OCI-LY7 (cell line): ENCODE data around the gene ARHGEF25.

Source experiments
- CTCF ChIP-seq: fragments of 200-600 bp; sonication (generic); conservative IDR thresholded peaks from 2 replicates; pipeline ENCODE4 v1.5.1; 2014; ENCODE audit warnings: mild to moderate bottlenecking, antibody characterized with exemption, low read length, moderate library complexity, mixed read lengths
- EZH2phosphoT487 ChIP-seq: fragments of 200-600 bp; sonication (generic); IDR thresholded peaks from 2 replicates; pipeline ENCODE4 v1.6.1; 2018; ENCODE audit warnings: low read depth, borderline replicate concordance, mild to moderate bottlenecking, mixed run types, antibody characterized with exemption, low read length, moderate library complexity, mixed read lengths

DNA sequence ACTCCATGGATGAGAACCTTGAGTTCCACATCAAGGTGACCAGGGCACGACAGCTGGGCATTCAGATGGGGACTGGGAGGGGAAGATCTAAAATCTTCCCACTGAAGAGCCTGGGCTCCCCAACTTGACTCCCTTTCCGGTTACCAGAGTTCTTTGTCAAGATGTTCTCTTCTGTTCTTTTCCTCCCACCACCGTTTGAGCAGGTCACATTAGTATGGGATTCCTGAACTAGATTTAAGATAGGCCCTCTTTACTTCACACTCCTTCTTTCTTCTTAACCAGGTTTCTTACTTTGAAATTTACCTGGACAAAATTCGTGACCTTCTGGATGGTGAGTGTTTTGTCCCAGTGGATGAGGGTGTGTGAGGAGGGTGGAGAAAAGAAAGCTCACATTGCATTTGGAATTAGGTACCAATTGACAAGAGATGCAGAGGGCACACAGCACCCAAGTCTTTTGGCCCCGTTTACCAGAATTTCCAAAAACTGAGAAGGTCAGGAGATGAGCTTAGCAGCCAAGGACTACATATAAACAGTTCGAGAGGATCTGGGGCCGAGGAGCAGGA lies 47.0 kb upstream of the ARHGEF25 start:
- TF ChIP-seq CTCF (no peak), EZH2phosphoT487 (no peak)
